T-helper 2 cell treated with Interferon-gamma antibody and Interleukin-4, amounts not matched to agents 100 ng/mL and 5 ng/mL, for 36 hours (primary cell): Measurements from ENCODE around the gene NOS2. TPM values are rescaled to one million over a fixed set of nuclear protein-coding genes. Genes with fewer than 3 reads are reported as not detected.
"Not testable (repeated sequence)": the region's sequence is repeated elsewhere in the genome, so short reads cannot be mapped to it uniquely, and the experiment has no call there.

Experiments
- intact Hi-C: fragments of 100-400 bp; cut with micrococcal nuclease; formaldehyde crosslinking; loops from one replicate; pipeline ENCODE4 v1.15.1; 2023
- total RNA-seq: library from RNA; stranded (reverse); gene quantifications from 2 replicates; pipeline ENCODE4 v1.2.3, GENCODE V29; 2022

The NOS2 gene
- total RNA-seq, 1 donor from 2014 or later: not detected

GRCh38 chr17:27756467-27757371 lies 43.6 kb downstream of the NOS2 start:
- intact Hi-C loops: loop anchor here (1.0 to 5.0 kb wide), 2 partner anchors 102 to 154 kb away; no protein-coding TSS in a partner anchor

DNA sequence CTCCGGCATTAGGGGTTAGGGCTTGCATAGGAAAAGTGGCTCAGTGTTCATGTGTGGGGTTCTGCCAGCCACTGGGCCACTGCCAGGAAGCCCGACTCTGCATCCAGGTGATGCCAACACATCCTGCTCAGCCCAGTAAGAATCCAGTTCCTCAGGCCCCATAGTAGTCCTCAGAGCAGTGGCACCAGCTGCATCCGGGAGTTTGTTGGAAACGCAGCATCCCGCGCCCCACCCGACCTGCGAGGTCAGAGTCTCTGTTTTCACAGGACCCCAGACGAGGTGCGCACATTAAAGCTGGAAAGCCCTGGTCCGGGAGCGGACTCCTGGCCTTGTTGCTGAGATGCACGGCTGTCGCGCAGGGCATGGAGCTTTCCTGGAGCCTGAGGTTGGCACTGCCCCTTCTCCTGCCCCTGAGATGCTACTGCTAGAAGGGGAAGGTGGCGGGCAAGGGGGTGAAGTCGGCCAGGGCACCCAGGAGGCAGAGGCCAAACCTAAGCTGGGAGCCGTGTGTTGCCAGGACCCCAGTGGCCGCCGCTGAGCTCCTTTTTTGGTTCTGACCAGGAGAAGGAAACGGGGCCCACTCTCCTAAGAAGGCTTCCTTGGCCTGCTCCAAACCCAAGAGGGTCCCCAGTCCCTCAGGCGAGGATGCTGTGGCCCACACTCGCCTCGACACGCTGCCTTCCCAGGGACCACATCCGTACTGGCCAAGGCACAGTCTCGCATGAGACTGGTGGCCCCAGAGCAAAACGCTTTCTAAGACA lies 44.4 kb downstream of the NOS2 start:
- intact Hi-C loops: loop anchor here (1.0 to 5.0 kb wide), 2 partner anchors 102 to 154 kb away; no protein-coding TSS in a partner anchor

GRCh38 chr17:27754549-27754948 lies 45.8 kb downstream of the NOS2 start:
- intact Hi-C loops: no loop called here

GRCh38 chr17:27753726-27754125 lies 46.6 kb downstream of the NOS2 start:
- intact Hi-C loops: not testable (repeated sequence)

DNA sequence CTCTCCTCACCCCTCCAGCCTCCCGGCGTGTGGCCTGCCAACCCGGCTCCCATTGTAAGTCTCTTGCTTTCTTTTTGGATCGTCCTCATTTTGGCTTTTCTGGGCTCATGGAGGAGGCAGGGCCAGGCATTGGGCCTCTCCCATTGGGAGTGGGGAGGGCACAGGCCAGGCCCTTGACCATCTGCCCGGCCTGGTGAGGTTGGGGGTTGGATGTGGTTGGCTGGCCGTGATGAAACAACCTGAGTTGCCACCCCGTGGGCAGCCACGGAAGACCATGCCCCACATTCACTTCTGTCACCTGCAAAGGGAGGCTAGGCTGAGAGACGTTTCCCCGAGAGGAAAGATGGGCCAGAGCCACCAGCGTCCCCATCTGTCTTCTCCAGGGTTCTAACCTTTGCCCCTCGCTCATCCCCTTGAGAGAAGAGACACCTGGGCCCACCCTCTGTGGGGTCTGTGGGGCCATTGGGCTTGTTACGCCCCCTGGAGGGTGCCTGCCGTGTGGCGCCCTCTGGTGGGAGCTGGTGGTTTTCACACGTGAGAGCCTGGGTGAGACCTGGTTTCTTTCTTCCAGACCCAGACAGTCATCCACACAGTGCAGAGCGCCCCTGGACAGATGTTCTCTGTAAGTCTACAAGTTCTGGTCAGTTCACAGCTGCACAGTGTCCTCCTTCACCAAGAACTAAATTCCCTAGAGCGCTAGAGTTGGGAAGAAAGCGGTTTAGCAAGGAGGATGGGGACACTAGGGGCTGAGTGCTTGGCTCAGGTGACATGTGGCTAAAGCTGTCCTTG lies 47.3 kb downstream of the NOS2 start:
- intact Hi-C loops: not testable (repeated sequence)

DNA sequence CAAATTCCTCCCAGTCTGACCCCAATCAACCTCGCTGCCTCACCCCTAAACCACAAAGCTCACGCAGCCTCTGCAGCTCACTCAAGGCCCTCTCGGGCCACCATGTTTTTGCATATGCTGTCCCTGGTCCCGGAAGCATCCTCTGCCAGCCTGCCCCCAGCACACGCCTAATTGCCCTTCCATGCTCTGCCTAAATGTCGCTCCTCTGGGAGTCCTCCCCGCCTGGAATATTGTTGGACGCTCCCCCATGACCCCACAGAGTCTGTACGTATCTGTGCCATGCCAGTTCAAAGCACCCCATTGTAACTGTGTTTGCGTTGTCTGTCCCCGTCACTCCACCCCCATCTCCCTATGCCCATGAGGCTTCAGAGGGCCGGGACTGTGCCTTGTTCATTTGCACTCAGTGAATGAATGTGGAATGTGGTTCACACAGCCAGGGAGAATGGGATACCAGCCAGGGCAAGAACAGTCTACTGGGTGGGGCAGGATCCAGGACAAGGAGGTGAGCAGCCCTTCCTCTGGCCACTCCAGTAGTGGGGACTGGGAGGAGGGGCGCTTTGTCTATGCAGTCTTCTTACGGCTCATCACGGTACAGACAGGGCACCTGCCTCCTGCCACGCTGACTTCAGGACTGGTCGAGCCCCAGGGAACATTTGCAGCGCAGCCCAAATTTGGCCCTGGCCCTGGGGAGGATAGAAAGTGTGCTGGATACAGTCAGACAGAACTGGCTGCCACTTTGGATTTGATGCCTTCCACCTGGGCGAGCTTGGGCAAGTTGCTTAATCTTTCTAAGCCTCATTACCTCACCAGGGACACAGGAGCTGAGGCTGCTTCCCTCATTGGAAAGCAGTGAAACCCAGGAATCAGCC lies 48.5 kb downstream of the NOS2 start:
- intact Hi-C loops: no loop called here

DNA sequence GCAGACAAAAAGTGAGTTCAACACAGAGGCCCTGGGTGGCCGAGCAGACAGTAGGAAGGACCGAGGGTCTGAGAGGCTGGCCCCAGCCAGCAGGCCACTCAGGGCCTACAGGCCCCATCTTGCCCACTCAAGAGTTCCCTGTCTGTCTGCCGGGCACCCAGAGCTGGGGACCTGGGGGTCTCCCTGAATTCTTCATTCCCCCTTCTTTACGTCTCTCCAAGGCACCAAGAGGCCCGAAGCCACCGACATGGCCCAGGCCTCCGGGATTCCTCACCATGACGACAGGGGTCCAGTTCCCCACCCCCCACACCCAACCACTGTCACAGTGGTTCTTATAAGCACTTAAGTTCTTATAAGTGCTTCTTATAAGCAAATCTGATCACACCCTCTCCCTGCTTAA lies 49.2 kb downstream of the NOS2 start:
- intact Hi-C loops: no loop called here

DNA sequence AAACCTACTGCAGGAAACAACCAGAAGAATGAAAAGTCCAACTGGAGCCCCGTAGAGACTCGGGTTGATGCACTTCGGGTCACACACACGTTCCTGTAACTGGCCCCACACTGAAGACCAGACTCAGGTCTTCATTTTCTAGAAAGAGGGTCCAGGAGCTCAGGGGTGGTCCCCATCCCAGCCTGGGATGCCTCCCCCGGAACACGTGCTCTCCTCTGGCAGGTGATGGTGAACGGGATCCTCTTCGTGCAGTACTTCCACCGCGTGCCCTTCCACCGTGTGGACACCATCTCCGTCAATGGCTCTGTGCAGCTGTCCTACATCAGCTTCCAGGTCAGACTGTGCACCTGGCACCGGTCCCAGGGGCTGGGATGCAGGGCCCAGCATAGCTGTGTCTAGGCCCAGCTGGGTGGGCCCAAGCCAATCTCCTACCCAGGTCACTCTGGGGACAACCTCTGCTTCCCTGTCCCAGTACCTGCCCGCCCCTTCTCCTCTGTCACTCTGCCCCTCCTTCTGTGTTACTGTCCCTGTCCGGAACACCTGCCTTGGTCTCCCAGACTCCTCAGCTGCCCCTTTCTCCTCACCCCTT lies 50.7 kb downstream of the NOS2 start:
- intact Hi-C loops: not testable (repeated sequence)

- intact Hi-C loops: no loop called here
These were observed 51.9 kb downstream of the NOS2 start for GRCh38 chr17:27748360-27748825.

DNA sequence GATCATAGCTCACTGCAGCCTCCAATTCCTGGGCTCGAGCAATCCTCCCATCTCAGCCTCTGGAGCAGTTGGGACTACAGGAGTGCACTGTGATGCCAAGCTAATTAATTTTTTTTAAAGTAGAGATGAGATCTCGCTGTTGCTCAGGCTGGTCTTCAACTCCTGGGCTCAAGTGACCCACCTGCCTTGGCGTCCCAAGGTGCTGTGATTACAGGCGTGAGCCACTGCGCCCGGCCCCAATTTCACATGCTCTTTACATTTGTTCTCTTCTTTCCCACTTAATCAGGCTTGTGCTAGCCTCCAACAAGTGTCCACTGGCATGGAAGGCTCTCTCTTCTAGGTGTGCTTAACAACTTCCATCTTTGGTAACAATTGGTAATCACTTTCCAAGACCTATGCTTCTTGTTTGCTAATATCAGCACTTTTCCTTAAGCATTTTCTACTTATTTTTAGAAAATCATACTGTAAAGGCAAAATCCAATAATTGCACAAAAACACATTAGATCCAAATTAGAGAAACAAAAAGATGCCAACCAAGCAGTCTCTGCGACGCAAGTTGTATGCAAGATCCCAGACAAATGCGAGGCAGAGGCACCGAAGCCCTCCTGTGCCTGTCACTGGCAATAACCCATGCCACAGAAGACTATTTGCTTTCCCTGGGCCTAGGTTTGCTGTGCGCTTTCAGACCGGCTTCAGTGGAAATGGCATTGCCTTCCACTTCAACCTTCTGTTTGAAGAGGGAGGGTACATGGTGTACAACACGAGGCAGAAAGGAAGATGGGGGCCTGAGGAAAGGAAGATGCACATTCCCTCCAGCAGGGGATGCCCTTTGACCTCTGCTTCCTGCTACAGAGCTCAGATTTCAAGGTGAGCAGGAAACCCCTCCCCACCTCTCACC lies 52.6 kb downstream of the NOS2 start:
- intact Hi-C loops: no loop called here

DNA sequence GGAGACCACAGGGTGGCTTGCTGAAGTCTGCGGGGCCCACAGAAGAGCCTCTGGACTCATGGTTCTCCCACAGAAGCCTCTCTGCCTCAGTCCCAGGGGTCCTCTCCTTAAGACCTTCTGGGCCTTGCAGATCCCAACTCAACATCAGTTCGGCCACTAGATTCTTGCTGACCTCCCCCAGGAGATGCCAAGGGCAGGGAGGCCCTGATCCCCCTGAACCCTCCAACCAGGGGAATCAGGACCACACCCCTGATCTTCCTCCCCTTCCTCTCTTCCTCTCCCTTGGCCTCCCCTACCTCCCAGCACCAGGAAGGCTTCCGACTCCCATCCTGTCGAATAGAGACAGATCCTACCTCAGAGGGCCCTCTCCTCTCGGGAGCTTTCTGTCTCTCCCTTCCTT lies 53.4 kb downstream of the NOS2 start:
- intact Hi-C loops: no loop called here

DNA sequence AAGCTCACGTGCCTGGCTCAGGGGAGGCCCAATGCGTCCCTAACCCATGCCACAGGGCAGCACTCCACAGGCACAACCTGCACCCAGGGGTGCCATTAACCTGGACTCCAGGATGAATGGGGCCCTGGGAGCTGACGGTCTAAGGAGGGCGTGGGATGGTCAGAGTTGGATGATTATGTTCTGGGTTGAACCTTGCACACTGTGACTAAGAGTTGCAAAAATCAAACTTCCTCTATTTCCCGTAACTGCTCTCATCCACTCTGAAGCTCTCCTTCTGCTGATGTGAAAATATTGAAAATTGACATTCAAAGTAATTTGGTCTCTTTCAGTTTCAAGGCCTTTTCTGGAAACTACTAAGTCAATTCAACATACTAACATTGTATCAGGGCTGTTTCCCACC lies 54.0 kb downstream of the NOS2 start:
- intact Hi-C loops: not testable (repeated sequence)

DNA sequence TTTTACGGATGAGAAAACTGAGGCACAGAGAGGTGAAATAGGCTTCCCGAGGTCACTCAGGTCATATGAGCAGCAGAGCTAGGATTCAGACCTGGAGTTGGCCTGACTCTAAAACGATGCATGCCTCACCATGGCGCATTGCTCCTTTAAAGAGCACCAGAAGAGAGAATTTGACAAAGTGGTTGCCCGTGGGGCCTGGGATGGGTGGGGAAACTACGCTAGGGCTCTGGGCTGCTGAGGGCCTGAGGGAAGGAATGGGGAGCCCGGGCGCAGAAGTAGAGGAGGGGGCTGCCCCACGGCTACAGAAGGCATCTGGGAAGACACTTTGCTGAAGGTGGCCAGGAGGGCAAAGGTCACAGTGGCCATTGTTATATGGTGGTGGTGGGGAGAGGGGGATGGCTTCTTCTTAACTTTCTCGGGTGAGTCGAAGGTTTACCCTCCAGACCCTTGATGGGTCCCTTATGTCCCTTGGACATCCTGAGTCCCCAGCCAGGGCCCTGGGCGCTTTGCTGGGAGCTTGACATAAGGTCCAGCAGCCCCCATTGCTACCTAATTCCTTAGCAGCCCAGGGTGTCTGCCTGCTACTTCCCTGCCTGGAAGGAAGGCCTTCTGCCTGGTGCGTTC lies 55.0 kb downstream of the NOS2 start:
- intact Hi-C loops: not testable (repeated sequence)

DNA sequence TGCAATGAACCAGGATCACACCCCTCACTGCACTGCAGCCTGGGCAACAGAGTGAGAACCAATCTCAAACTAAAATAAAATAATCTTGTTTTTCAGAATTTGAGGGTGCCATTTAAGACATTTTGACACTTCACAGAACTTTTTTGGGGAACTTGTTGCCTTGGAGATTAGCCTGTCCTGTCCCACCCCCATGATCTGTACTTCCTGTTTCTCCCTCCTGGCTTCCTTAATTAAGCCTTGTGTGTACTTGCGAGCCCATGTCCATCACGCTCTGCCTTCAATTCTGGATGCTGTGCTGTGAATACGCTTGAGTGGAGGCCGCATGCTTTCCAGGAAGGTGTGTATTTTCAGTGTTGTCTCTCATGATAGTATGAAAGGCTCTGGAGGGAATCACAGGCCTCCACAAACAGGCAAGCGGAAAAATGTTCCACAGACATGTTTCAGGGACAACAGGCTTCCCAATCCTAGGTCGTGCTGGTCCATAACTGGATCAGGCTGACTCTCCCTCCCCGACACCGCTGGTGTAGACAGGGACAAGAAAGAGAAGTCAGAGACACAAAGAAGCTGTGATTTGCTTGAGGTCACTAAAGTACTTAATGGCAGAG lies 56.9 kb downstream of the NOS2 start:
- intact Hi-C loops: no loop called here

DNA sequence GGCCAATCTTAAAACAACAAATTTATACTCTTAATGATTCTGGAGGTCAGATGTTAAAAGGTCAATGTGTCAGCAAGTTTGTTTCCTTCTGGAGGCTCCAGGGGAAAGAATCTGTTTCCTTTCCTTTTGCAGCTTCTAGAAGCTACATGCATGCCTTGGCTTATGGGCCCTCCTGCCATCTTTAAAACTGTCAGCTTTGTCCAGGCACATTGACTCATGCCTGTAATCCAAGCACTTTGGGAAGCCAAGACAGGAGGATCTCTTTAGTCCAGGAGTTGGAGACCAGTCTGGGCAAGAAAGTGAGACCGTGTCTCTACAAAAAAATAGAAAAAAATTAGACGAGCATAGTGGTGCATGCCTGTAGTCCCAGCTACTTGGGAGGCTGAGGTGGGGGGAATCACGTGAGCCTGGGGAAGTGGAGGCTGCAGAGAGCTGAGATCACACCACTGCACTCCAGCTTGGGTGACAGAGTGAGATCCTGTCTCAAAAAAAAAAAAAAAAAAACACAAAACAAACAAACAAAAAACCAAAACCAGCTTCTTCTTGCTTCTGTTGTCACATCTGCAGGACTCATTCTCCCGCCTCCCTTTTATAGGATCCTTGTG lies 58.3 kb downstream of the NOS2 start:
- intact Hi-C loops: no loop called here

DNA sequence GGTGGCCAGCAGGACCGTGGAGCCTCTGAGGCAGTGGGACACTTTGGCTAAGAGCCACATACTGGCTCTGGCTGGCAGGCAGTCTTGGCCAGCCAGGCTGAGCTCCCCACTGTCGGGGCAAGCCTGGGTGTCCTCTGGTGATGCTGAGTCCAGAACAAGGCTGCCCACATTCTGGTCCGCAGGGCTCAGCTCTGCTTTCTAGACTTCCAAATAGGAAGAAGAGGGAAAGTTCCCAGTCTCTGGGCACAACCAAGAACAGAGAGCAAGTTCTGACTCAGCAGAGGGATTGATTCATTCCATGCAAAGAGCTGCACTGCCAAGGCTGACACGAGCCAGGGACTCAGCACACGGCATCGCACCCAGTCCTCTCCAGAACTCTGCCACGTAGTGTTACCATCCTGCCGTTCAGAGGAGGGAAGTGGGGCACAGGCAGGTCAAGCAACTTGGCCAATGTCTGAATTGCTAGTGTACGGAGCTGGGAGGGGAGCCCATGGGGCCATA lies 58.9 kb downstream of the NOS2 start:
- intact Hi-C loops: no loop called here

- intact Hi-C loops: not testable (repeated sequence)
These were observed 59.8 kb downstream of the NOS2 start for GRCh38 chr17:27740541-27740940.
